Heart left ventricle (tissue), 13 donors: Measurements from ENCODE around the gene CLEC18A.

Experiments used
- POLR2A ChIP-seq, 2 donors: fragments of 450-650 bp; IDR thresholded peaks; one replicate each; pipeline ENCODE4 v1.6.1; 2017; ENCODE audit warnings: antibody characterized with exemption in 2 of 2, mild to moderate bottlenecking in 2 of 2, moderate library complexity in 2 of 2
- TF ChIP-seq, protein P1 (sequence below), 12 donors: fragments of 200-600 bp; sonication (generic) in 4 of 12; IDR thresholded peaks; one replicate each; pipeline versions ENCODE4 v1.5.0 to v1.8.0; 2018 to 2022; ENCODE audit warnings: antibody characterized with exemption in 12 of 12, mild to moderate bottlenecking in 5 of 12
- donor health status: ischemic (EF 13 %, LVEDD 7.1; RV severe dilation, severe dysfunction).
- donor health status: DM: no; HTN: yes; CAD: no.
- donor health status: DM: no; HTN: no; CAD: no.
- donor health status: ischemic (EF 25% LVEDD 6.9; RV normal size, moderate dysfunction).
- donor health status: ischemic (EF 25% LVEDD 5.7; RV mildly dilated, moderate dysfunction).
- donor health status: ischemic (EF 35%, LVEDD 5.7; RV mildly dilated, moderate dysfunction).
- donor health status: nonischemic (EF 11% LVEDD 7.7; RV severe dilation, severe dysfunction).
- donor health status: DM: yes; HTN: yes; CAD: no.
- donor health status: PGD.
- donor health status: ischemic (EF 29% LVEDD 5.4; RV normal size, mild dysfunction).
- donor health status: nonischemic (EF 23%, LVEDD 6.1; RV moderate dilation, normal function).

DNA sequence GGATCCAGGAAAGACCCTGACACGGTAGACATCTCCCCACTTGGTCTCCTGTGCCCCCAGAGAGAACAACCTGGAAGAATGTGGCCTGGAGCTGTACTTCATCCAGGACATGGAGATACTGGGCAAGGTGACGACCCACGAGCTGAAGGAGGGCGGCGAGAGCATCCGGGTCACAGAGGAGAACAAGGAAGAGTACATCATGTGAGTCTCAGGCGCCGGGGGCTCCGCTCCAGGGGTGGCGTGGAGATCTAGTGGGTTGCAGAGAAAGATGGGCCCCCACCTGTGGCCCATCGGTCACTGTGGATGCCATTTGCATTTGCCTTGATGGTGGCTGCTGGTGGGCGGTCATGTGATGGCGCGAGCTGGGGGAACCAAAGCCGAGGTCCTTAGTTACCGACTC is 14.9 kb upstream of the CLEC18A start:
- TF ChIP-seq, protein P1, sequence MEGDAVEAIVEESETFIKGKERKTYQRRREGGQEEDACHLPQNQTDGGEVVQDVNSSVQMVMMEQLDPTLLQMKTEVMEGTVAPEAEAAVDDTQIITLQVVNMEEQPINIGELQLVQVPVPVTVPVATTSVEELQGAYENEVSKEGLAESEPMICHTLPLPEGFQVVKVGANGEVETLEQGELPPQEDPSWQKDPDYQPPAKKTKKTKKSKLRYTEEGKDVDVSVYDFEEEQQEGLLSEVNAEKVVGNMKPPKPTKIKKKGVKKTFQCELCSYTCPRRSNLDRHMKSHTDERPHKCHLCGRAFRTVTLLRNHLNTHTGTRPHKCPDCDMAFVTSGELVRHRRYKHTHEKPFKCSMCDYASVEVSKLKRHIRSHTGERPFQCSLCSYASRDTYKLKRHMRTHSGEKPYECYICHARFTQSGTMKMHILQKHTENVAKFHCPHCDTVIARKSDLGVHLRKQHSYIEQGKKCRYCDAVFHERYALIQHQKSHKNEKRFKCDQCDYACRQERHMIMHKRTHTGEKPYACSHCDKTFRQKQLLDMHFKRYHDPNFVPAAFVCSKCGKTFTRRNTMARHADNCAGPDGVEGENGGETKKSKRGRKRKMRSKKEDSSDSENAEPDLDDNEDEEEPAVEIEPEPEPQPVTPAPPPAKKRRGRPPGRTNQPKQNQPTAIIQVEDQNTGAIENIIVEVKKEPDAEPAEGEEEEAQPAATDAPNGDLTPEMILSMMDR (IDR thresholded peaks at IDR 0.05) = no peak
- no peak for TF ChIP-seq POLR2A (IDR thresholded peaks at IDR 0.05)
